Colonic mucosa (tissue), 4 donors: ENCODE results near the gene ZNF500. TPM values are rescaled to one million over a fixed set of nuclear protein-coding genes. Genes with fewer than 3 reads are reported as not detected.

Experiments used
- DNase-seq: peaks from one replicate; pipeline ENCODE4 v3.0.0-alpha.2; 2020
- H3K27ac ChIP-seq: fragments of 200-600 bp; one replicate; pipeline ENCODE4 v1.8.0; 2021
- H3K27me3 ChIP-seq: fragments of 200-600 bp; one replicate; pipeline ENCODE4 v1.8.0; 2021
- H3K36me3 ChIP-seq: fragments of 200-600 bp; one replicate; pipeline ENCODE4 v1.8.0; 2021
- H3K4me1 ChIP-seq: fragments of 200-600 bp; one replicate; pipeline ENCODE4 v1.8.0; 2021; ENCODE audit warnings: mild to moderate bottlenecking
- H3K4me3 ChIP-seq: fragments of 200-600 bp; one replicate; pipeline ENCODE4 v1.8.0; 2021
- H3K9ac ChIP-seq, 2 donors: one replicate each; pipeline ENCODE4 v1.7.0; 2013; ENCODE audit warnings: control low read depth in 2 of 2, low read depth in 2 of 2, low read length in 2 of 2
- H3K9me3 ChIP-seq: fragments of 200-600 bp; one replicate; pipeline ENCODE4 v1.8.0; 2021
- CTCF ChIP-seq: fragments of 200-600 bp; IDR thresholded peaks from one replicate; pipeline ENCODE4 v1.8.0; 2022; ENCODE audit warnings: antibody characterized with exemption, mild to moderate bottlenecking
- intact Hi-C: fragments of 100-400 bp; cut with DNase I; formaldehyde crosslinking; loops from one replicate; pipeline ENCODE4 v1.14.1; 2022
- total RNA-seq, 2 donors: library from RNA; stranded (reverse); fragmentation: NEBNext Ultra II Directional in 1 of 2; extraction: Animal tissue kit (Norgen Biotek cat#: 25700) in 1 of 2; gene quantifications; one replicate each; pipeline ENCODE4 v1.2.1, GENCODE V29; 2021
- donor health status: healthy.
- donor health status: DM: no; HTN: no; CAD: no.
- donor health status: DM: no; HTN: no; CAD: no.

Gene ZNF500
- total RNA-seq, 2 donors from 2014 or later = 12.3 to 16.1 TPM

- H3K9me3 ChIP-seq = no peaks in the 10 kb centered on the region
- peak overlapping the region; percentile 97 for H3K27ac ChIP-seq
- no peaks in the 10 kb centered on the region for H3K27me3 ChIP-seq
- peak overlapping the region; percentile 70 to 90 for H3K9ac ChIP-seq
- intact Hi-C loops = no loop called here
- H3K36me3 ChIP-seq = no peaks in the 10 kb centered on the region
- H3K4me1 ChIP-seq = peaks cover 15% of the 10 kb centered on the region
- peak; percentile 93 for DNase-seq
- TF ChIP-seq CTCF = no peak
- H3K4me3 ChIP-seq = peak overlapping the region; percentile 91
These were observed 35.8 kb upstream of the ZNF500 start for GRCh38 chr16:4802659-4803287.

- no peaks in the 10 kb centered on the region for H3K27me3 ChIP-seq
- H3K9me3 ChIP-seq = no peaks in the 10 kb centered on the region
- TF ChIP-seq CTCF = no peak
- H3K4me3 ChIP-seq = peak within 1 kb of the TSS; percentile 91
- intact Hi-C loops = loop anchor here (2.0 kb wide), 1 partner anchor 33 kb away; no protein-coding TSS in a partner anchor
- peak within 1 kb of the TSS; percentile 90 to 95 for H3K9ac ChIP-seq
- peak; percentile 96 for DNase-seq
- peak within 1 kb of the TSS; percentile 97 for H3K27ac ChIP-seq
- H3K36me3 ChIP-seq = no peaks in the 10 kb centered on the region
- H3K4me1 ChIP-seq = peaks cover 15% of the 10 kb centered on the region
These were observed 35.1 kb upstream of the ZNF500 start, which contains the start of gene ROGDI for GRCh38 chr16:4801962-4802658. Gene ROGDI, minus strand, starts transcription at chr16:4802633. Its CDS starts 62 bp downstream, at chr16:4802571.

GRCh38 chr16:4801051-4801961 is 34.3 kb upstream of the ZNF500 start:
- Histone ChIP-seq H3K4me1 (peaks cover 15% of the 10 kb centered on the region), H3K9ac (peak overlapping the region; percentile 90 to 95), H3K36me3 (no peaks in the 10 kb centered on the region), H3K27ac (peak overlapping the region; percentile 97), H3K4me3 (peak overlapping the region; percentile 91), H3K27me3 (no peaks in the 10 kb centered on the region), H3K9me3 (no peaks in the 10 kb centered on the region)
- intact Hi-C loops = loop anchor here (2.0 kb wide), 1 partner anchor 33 kb away; no protein-coding TSS in a partner anchor
- no peak for TF ChIP-seq CTCF
- DNase-seq = no peak

GRCh38 chr16:4800290-4801041 is 33.5 kb upstream of the ZNF500 start:
- H3K4me3 ChIP-seq = no peak overlapping the region
- peak overlapping the region; percentile 97 for H3K27ac ChIP-seq
- TF ChIP-seq CTCF = no peak
- no peaks in the 10 kb centered on the region for H3K36me3 ChIP-seq
- H3K9me3 ChIP-seq = no peaks in the 10 kb centered on the region
- intact Hi-C loops = loop anchor here (2.0 kb wide), 1 partner anchor 32 kb away; no protein-coding TSS in a partner anchor
- no peaks in the 10 kb centered on the region for H3K27me3 ChIP-seq
- peak overlapping the region; percentile 43 to 95 for H3K9ac ChIP-seq
- peak; percentile 79 for DNase-seq
- H3K4me1 ChIP-seq = peaks cover 15% of the 10 kb centered on the region
